ENCODE data around the gene ZSWIM1. TPM values are rescaled to one million over a fixed set of nuclear protein-coding genes. Genes with fewer than 3 reads are reported as not detected.
A peak's percentile ranks its signal among the peaks of the same experiment; 100 is the strongest.

ZSWIM1 gene
- total and polyA plus RNA-seq, 2 of the 13 experiments (the other 11 are each of a cell fraction or from before 2014, with no cell fraction given): 9.5 to 11.7 TPM

- no peak for TF ChIP-seq ZBTB10 (CRISPR knock-in tag; IDR thresholded peaks at IDR 0.05; ENCODE audit: borderline replicate concordance)
- no peak for TF ChIP-seq ZNF816 (CRISPR knock-in tag; IDR thresholded peaks at IDR 0.05; ENCODE audit: borderline replicate concordance)
- TF ChIP-seq KAT2B (IDR thresholded peaks at IDR 0.05; ENCODE audit: borderline replicate concordance, low read depth, low read length): no peak
- no peak for TF ChIP-seq ZNF460 (CRISPR knock-in tag; IDR thresholded peaks at IDR 0.05; ENCODE audit: borderline replicate concordance)
- TF ChIP-seq ARNTL (CRISPR knock-in tag; IDR thresholded peaks at IDR 0.05): peak; percentile 79
- TF ChIP-seq JUND (CRISPR knock-in tag; IDR thresholded peaks at IDR 0.05): no peak
- TF ChIP-seq KDM4B (CRISPR knock-in tag; IDR thresholded peaks at IDR 0.05): no peak
- TF ChIP-seq POLR2AphosphoS2 (IDR thresholded peaks at IDR 0.05; ENCODE audit: low read depth, low read length): no peak
- 0 out of 2 replicates have a peak, but pooled peaks have one; percentile 78 for TF ChIP-seq CAMTA2 (CRISPR knock-in tag; IDR thresholded peaks at IDR 0.05; ENCODE audit: borderline replicate concordance)
- no peak for TF ChIP-seq CBX5 (CRISPR knock-in tag; IDR thresholded peaks at IDR 0.05; ENCODE audit: borderline replicate concordance)
- TF ChIP-seq ZNF292 (CRISPR knock-in tag; IDR thresholded peaks at IDR 0.05; ENCODE audit: borderline replicate concordance, low read depth): peak; percentile 91
- no peak for TF ChIP-seq ZFP1 (CRISPR knock-in tag; IDR thresholded peaks at IDR 0.05)
- TF ChIP-seq ARNT (IDR thresholded peaks at IDR 0.05): no peak
- TF ChIP-seq, protein P1, sequence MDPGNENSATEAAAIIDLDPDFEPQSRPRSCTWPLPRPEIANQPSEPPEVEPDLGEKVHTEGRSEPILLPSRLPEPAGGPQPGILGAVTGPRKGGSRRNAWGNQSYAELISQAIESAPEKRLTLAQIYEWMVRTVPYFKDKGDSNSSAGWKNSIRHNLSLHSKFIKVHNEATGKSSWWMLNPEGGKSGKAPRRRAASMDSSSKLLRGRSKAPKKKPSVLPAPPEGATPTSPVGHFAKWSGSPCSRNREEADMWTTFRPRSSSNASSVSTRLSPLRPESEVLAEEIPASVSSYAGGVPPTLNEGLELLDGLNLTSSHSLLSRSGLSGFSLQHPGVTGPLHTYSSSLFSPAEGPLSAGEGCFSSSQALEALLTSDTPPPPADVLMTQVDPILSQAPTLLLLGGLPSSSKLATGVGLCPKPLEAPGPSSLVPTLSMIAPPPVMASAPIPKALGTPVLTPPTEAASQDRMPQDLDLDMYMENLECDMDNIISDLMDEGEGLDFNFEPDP (CRISPR knock-in tag; conservative IDR thresholded peaks at IDR 0.05): no peak
- TF ChIP-seq KLF16 (CRISPR knock-in tag; IDR thresholded peaks at IDR 0.05): no peak
- TF ChIP-seq TAF15 (IDR thresholded peaks at IDR 0.05; ENCODE audit: low read depth, low read length, poor library complexity, severe bottlenecking): no peak
- TF ChIP-seq ATF7 (IDR thresholded peaks at IDR 0.05): no peak
- no peak for TF ChIP-seq ATF7 (CRISPR knock-in tag; IDR thresholded peaks at IDR 0.05)
- TF ChIP-seq, protein P2, sequence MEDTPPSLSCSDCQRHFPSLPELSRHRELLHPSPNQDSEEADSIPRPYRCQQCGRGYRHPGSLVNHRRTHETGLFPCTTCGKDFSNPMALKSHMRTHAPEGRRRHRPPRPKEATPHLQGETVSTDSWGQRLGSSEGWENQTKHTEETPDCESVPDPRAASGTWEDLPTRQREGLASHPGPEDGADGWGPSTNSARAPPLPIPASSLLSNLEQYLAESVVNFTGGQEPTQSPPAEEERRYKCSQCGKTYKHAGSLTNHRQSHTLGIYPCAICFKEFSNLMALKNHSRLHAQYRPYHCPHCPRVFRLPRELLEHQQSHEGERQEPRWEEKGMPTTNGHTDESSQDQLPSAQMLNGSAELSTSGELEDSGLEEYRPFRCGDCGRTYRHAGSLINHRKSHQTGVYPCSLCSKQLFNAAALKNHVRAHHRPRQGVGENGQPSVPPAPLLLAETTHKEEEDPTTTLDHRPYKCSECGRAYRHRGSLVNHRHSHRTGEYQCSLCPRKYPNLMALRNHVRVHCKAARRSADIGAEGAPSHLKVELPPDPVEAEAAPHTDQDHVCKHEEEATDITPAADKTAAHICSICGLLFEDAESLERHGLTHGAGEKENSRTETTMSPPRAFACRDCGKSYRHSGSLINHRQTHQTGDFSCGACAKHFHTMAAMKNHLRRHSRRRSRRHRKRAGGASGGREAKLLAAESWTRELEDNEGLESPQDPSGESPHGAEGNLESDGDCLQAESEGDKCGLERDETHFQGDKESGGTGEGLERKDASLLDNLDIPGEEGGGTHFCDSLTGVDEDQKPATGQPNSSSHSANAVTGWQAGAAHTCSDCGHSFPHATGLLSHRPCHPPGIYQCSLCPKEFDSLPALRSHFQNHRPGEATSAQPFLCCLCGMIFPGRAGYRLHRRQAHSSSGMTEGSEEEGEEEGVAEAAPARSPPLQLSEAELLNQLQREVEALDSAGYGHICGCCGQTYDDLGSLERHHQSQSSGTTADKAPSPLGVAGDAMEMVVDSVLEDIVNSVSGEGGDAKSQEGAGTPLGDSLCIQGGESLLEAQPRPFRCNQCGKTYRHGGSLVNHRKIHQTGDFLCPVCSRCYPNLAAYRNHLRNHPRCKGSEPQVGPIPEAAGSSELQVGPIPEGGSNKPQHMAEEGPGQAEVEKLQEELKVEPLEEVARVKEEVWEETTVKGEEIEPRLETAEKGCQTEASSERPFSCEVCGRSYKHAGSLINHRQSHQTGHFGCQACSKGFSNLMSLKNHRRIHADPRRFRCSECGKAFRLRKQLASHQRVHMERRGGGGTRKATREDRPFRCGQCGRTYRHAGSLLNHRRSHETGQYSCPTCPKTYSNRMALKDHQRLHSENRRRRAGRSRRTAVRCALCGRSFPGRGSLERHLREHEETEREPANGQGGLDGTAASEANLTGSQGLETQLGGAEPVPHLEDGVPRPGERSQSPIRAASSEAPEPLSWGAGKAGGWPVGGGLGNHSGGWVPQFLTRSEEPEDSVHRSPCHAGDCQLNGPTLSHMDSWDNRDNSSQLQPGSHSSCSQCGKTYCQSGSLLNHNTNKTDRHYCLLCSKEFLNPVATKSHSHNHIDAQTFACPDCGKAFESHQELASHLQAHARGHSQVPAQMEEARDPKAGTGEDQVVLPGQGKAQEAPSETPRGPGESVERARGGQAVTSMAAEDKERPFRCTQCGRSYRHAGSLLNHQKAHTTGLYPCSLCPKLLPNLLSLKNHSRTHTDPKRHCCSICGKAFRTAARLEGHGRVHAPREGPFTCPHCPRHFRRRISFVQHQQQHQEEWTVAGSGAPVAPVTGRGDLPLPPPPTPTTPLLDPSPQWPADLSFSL (CRISPR knock-in tag; IDR thresholded peaks at IDR 0.05): 0 out of 2 replicates have a peak, but pooled peaks have one; percentile 16
- TF ChIP-seq ESRRA (CRISPR knock-in tag; IDR thresholded peaks at IDR 0.05; ENCODE audit: low read depth): no peak
These were observed 30.7 kb downstream of the ZSWIM1 start, which contains the start of gene PLTP (continued) for GRCh38 chr20:45911486-45912343.
